Measurements from ENCODE around the gene MYCL. TPM values are rescaled to one million over a fixed set of nuclear protein-coding genes. Genes with fewer than 3 reads are reported as not detected.

The MYCL gene
- total RNA-seq (8.1 and 11.1 TPM in 2 replicates), polyA plus RNA-seq (3.9 and 5.5 TPM in 2 replicates)

GRCh38 chr1:39901714-39902459 lies at the start of gene MYCL:
Gene MYCL (minus strand): TSS chr1:39901917. CDS start chr1:39901434, 483 bp downstream.
- peak within 1 kb of the TSS; percentile 17 for H3K27ac ChIP-seq
- peaks cover 38% of the 10 kb centered on the region for H3K27me3 ChIP-seq
- DNase-seq (ENCODE audit: low read depth in 1 of 2, low spot score in 1 of 2): peak; percentile 54 to 88
- TF ChIP-seq CTCF (IDR thresholded peaks at IDR 0.05; ENCODE audit: low read depth, low read length): peak; percentile 64
- H3K4me1 ChIP-seq (ENCODE audit: low read depth): peaks cover 9% of the 10 kb centered on the region
- H3K9me3 ChIP-seq (ENCODE audit: low read depth): no peaks in the 10 kb centered on the region
- no peaks in the 10 kb centered on the region for H3K36me3 ChIP-seq
- H3K4me3 ChIP-seq: peak within 1 kb of the TSS; percentile 43

GRCh38 chr1:39949891-39950290 lies 48.2 kb upstream of the MYCL start:
- TF ChIP-seq CTCF (IDR thresholded peaks at IDR 0.05; ENCODE audit: low read depth, low read length): no peak
- no peaks in the 10 kb centered on the region for H3K4me1 ChIP-seq (ENCODE audit: low read depth)
- H3K4me3 ChIP-seq: no peak overlapping the region
- H3K27ac ChIP-seq: no peak overlapping the region
- no peak for DNase-seq (ENCODE audit: low read depth in 1 of 2, low spot score in 1 of 2)
- no peaks in the 10 kb centered on the region for H3K36me3 ChIP-seq
- no peaks in the 10 kb centered on the region for H3K9me3 ChIP-seq (ENCODE audit: low read depth)
- H3K27me3 ChIP-seq: peaks cover 39% of the 10 kb centered on the region

- Histone ChIP-seq H3K27me3 (peaks cover 36% of the 10 kb centered on the region), H3K9me3 (ENCODE audit: low read depth) (no peaks in the 10 kb centered on the region), H3K27ac (no peak overlapping the region), H3K36me3 (no peaks in the 10 kb centered on the region), H3K4me1 (ENCODE audit: low read depth) (no peaks in the 10 kb centered on the region), H3K4me3 (no peak overlapping the region)
- DNase-seq (ENCODE audit: low read depth in 1 of 2, low spot score in 1 of 2): no peak
- TF ChIP-seq CTCF (IDR thresholded peaks at IDR 0.05; ENCODE audit: low read depth, low read length): no peak
Observed at GRCh38 chr1:39947260-39947659, 45.5 kb upstream of the MYCL start.

GRCh38 chr1:39946216-39946615 lies 44.5 kb upstream of the MYCL start:
- H3K27ac ChIP-seq: no peak overlapping the region
- H3K27me3 ChIP-seq: peaks cover 46% of the 10 kb centered on the region
- no peaks in the 10 kb centered on the region for H3K9me3 ChIP-seq (ENCODE audit: low read depth)
- H3K4me1 ChIP-seq (ENCODE audit: low read depth): no peaks in the 10 kb centered on the region
- H3K4me3 ChIP-seq: no peak overlapping the region
- no peak for DNase-seq (ENCODE audit: low read depth in 1 of 2, low spot score in 1 of 2)
- no peak for TF ChIP-seq CTCF (IDR thresholded peaks at IDR 0.05; ENCODE audit: low read depth, low read length)
- H3K36me3 ChIP-seq: no peaks in the 10 kb centered on the region

- DNase-seq (ENCODE audit: low read depth in 1 of 2, low spot score in 1 of 2): no peak
- H3K4me3 ChIP-seq: no peak overlapping the region
- H3K4me1 ChIP-seq (ENCODE audit: low read depth): no peaks in the 10 kb centered on the region
- no peak overlapping the region for H3K27ac ChIP-seq
- H3K36me3 ChIP-seq: no peaks in the 10 kb centered on the region
- H3K27me3 ChIP-seq: peaks cover 55% of the 10 kb centered on the region
- no peaks in the 10 kb centered on the region for H3K9me3 ChIP-seq (ENCODE audit: low read depth)
- TF ChIP-seq CTCF (IDR thresholded peaks at IDR 0.05; ENCODE audit: low read depth, low read length): no peak
Observed at GRCh38 chr1:39944410-39945112, 42.8 kb upstream of the MYCL start.

All from cardiac muscle cell (in vitro differentiated cells and primary cell).